Measurements from ENCODE around the gene LRRC4.

LRRC4 gene

DNA sequence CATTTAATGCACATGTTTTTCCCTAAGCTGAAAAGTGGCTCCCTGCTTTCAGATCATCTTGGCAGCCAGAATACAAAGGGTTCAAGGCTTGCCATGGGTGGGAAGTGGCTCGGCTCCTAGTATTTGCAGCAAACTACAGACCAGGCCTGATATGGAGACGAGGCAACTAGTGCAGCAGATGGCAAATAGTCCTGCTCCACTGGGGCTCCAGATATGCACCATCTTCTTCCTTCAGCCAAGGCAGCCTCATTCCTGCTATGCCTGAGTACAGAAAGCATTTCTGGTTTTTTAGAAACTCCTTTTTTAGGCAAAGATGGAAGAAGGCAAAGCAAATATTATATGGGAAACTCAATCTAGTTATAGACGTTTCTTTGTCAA lies 23.9 kb downstream of the LRRC4 start:
- no peaks in the 10 kb centered on the region for H3K4me1 ChIP-seq
- TF ChIP-seq, protein P1, sequence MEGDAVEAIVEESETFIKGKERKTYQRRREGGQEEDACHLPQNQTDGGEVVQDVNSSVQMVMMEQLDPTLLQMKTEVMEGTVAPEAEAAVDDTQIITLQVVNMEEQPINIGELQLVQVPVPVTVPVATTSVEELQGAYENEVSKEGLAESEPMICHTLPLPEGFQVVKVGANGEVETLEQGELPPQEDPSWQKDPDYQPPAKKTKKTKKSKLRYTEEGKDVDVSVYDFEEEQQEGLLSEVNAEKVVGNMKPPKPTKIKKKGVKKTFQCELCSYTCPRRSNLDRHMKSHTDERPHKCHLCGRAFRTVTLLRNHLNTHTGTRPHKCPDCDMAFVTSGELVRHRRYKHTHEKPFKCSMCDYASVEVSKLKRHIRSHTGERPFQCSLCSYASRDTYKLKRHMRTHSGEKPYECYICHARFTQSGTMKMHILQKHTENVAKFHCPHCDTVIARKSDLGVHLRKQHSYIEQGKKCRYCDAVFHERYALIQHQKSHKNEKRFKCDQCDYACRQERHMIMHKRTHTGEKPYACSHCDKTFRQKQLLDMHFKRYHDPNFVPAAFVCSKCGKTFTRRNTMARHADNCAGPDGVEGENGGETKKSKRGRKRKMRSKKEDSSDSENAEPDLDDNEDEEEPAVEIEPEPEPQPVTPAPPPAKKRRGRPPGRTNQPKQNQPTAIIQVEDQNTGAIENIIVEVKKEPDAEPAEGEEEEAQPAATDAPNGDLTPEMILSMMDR (IDR thresholded peaks at IDR 0.05) = no peak
- DNase-seq = no peak
- H3K9me3 ChIP-seq = no peaks in the 10 kb centered on the region
- peaks cover 0 to 3% (median 0%) of the 10 kb centered on the region in 3 donors for H3K36me3 ChIP-seq
- no peak overlapping the region for H3K27ac ChIP-seq
- no peaks in the 10 kb centered on the region for H3K27me3 ChIP-seq
- intact Hi-C loops (cut with DNase I; ENCODE audit: low total_unique reads) = no loop called here
- no peak overlapping the region for H3K4me3 ChIP-seq

DNA sequence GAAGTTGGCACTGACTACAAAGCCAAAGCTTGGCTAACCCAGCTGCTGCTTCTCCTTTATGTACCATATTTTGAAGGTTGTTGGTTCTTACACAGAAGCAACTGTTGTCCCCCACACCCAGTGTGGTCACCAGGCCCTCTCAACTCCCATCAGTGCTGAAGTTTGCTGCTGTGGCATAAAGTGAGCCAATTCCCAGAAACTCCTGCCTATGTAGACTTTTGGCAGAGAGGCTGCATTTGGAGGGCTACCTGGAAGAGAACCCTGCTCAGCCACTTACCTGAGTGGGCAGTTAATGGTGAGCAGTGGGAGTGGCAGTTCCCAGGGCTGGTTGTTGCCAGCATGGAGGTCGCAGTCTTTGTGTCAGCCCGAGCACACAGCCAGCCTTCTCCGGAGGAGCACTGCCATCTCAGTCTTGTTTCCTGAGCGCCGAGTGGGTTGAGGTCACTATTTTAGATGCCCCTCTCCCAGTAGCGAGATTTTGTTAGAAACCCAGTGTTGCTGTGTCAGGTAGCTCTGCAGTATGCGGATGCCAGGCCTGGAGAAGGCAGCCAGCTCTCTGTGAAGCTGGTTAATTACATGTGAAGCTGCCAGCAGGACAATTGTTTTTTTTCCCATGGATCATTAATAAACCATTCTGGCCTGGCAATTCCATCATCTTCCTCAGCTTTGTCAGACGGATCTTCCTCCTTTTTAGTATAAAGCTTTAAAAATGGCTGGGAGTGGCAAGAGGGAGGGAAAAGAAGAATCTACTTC lies 24.5 kb downstream of the LRRC4 start:
- H3K4me3 ChIP-seq = no peak overlapping the region
- H3K9me3 ChIP-seq = no peaks in the 10 kb centered on the region
- H3K4me1 ChIP-seq = no peaks in the 10 kb centered on the region
- intact Hi-C loops (cut with DNase I; ENCODE audit: low total_unique reads) = no loop called here
- no peaks in the 10 kb centered on the region for H3K36me3 ChIP-seq
- H3K27me3 ChIP-seq = no peaks in the 10 kb centered on the region
- H3K27ac ChIP-seq = no peak overlapping the region
- no peak for DNase-seq
- TF ChIP-seq, protein P1 (IDR thresholded peaks at IDR 0.05) = no peak

DNA sequence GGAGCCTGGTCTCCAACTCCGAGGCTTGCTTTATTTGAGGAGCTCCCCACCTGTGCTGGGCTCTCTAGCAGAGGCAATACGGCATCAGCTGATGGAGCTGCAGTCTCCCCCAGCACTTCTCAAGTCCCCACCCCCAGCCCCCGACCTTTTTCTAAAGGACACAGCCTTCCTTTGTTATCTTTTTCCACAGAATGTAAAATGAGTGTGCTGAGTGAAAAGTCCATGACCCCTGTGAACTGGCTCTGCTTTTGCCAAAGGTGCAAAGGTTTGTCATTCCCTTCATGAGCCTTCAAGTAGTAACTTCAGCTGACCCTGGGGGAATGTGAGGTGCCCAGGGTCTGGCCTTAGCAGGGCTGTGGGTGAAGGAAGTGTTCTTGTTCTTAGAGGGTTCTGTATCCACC lies 25.5 kb downstream of the LRRC4 start:
- Histone ChIP-seq H3K27me3 (no peaks in the 10 kb centered on the region), H3K9me3 (no peaks in the 10 kb centered on the region), H3K36me3 (no peaks in the 10 kb centered on the region), H3K4me3 (no peak overlapping the region), H3K27ac (no peak overlapping the region), H3K4me1 (no peaks in the 10 kb centered on the region)
- DNase-seq = no peak
- TF ChIP-seq, protein P1 (IDR thresholded peaks at IDR 0.05) = no peak
- intact Hi-C loops (cut with DNase I; ENCODE audit: low total_unique reads) = no loop called here

DNA sequence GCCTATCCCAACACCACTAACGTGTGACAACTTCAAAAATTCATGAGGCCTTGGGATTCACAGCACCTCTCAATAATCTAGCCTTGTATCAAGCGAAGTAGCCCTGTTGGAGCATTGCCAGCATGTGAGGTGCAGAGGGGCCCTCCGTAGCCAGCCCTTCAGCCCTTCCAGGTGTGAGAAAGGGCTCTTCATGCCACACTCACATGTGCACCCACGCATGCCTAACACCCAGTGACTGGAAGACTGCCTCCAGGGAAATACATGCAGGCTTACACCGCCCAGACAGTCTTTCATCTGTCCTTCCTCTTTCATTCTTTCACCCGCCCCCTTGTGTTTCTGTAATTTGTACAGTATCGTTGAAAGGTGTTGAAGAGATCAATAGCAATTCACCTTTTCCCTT lies 26.1 kb downstream of the LRRC4 start:
- TF ChIP-seq, protein P1 (IDR thresholded peaks at IDR 0.05) = no peak
- intact Hi-C loops (cut with DNase I; ENCODE audit: low total_unique reads) = no loop called here

DNA sequence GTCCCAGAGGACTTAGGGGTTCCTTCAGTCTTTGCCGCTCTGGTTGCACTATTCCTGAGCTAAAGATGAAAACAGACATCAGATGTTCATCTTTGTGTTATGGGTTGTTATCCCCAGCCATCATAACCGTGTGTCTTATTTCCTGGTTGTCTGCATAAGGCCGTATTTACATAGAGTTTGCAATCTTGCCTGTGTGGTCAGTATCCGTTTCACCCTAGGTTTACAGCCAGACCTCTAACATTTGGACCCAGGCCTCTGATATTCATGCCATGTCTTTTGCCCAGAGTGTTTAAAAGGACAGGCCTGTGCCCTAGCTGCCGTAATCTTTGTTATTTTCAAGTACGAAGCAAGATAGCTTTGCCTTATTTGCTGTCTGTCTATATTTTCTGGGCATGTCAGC lies 26.6 kb downstream of the LRRC4 start:
- DNase-seq = no peak
- intact Hi-C loops (cut with DNase I; ENCODE audit: low total_unique reads) = no loop called here
- TF ChIP-seq, protein P1 (IDR thresholded peaks at IDR 0.05) = no peak
- no peaks in the 10 kb centered on the region for H3K27me3 ChIP-seq
- no peak overlapping the region for H3K4me3 ChIP-seq
- no peaks in the 10 kb centered on the region for H3K4me1 ChIP-seq
- H3K27ac ChIP-seq = no peak overlapping the region
- no peaks in the 10 kb centered on the region for H3K9me3 ChIP-seq
- no peaks in the 10 kb centered on the region for H3K36me3 ChIP-seq

More for the DNA sequence above, 26.1 kb downstream of the LRRC4 start:
- Histone ChIP-seq H3K27me3 (no peaks in the 10 kb centered on the region), H3K36me3 (no peaks in the 10 kb centered on the region), H3K4me1 (no peaks in the 10 kb centered on the region), H3K4me3 (no peak overlapping the region), H3K9me3 (no peaks in the 10 kb centered on the region), H3K27ac (no peak overlapping the region)
- no peak for DNase-seq
